ENCODE data around the gene MYO1B.
A peak's percentile ranks its signal among the peaks of the same experiment; 100 is the strongest.

MYO1B gene

DNA sequence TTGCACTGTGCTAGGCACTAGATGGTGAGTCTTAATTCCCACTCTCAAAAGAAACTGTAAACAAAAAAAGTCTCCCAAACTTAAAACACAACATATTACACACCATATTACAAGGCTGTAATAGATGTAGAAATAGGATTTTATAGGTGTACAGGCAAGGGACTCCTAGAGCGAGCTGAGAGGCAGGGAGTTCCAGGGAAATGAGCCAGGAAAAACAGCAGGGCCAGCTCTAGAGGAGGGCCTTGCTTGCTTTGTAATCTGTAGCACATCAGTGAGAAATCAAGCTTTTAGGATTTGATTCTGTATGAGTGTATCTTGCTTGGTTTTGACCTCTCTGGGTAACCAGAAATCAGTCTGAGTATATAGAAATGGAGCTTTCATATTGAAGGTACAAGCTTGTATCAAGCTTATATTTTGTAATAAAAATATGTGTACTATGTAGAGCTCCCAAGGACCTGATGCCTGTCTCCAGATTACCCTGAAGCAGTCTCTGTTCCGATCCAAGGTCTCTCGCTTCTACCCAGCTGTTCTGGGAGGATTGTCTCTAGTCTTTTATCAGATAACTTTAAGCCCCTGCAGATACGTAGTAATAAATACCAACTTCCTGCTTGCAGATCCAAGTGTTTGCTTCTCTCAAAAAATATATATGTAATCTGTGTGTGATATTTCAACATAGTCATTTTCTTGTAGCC, 73.0 kb downstream of the MYO1B start:
- DNase-seq (ENCODE audit: insufficient read length, low spot score) (no peak), FAIRE-seq (no peak)

DNA sequence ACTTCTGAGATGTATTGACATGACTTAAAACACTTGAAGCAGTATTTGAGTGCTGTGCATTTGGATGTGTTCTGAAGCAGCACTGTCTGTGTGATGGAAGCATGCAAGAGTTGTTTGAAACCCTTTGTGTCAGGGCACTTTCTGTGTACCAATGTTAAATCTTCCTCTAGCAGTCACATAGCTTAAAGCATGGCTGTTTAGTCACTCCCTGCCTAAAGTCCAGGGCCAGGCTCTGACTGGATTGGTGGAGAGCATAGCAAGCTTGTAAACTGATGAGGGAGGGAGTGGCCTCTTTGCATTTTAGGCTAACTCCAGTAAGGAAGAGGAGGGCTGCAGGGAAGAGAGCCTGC, 73.5 kb downstream of the MYO1B start:
- DNase-seq (ENCODE audit: insufficient read length, low spot score), result no peak
- no peak for FAIRE-seq

DNA sequence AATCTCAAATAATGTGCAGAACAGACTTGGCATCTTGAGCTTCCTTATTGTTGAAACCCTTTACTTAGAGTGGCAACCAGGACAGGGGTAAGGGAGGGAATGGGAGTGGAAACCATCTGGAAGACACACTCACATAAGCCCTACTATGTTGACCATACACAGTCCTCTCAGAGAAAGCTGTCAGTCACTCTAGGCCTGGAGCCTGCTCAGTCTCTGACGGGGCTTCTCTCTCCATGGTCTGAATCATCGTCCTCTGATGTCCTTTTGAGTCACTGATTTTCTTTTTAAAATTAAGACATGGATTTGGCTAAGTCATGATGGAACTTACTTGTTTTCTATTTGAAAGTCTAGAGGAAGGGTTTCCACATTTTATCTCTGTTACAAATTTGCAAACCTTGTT, 74.0 kb downstream of the MYO1B start:
- no peak for FAIRE-seq
- DNase-seq (ENCODE audit: insufficient read length, low spot score), result no peak

DNA sequence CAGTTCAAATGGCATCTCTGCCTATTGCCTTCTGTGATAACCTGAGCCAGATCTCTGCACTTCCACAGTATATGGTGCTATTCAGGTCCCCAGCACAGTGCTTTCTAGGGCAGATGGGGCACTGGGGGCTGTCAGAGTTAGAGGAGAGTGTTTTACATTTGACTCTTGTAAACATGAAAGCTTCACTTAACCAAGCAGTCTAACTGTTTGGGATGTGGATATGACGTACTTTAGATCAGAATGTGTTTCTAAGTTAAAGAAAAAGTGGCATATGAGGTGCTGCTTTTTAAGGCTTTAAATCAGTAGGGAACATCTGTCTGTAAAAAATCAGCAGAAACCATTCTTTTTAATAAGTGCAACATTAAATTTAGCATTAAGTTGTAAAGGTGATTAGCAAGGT, 75.7 kb downstream of the MYO1B start:
- no peak for DNase-seq (ENCODE audit: insufficient read length, low spot score)
- FAIRE-seq, result no peak

DNA sequence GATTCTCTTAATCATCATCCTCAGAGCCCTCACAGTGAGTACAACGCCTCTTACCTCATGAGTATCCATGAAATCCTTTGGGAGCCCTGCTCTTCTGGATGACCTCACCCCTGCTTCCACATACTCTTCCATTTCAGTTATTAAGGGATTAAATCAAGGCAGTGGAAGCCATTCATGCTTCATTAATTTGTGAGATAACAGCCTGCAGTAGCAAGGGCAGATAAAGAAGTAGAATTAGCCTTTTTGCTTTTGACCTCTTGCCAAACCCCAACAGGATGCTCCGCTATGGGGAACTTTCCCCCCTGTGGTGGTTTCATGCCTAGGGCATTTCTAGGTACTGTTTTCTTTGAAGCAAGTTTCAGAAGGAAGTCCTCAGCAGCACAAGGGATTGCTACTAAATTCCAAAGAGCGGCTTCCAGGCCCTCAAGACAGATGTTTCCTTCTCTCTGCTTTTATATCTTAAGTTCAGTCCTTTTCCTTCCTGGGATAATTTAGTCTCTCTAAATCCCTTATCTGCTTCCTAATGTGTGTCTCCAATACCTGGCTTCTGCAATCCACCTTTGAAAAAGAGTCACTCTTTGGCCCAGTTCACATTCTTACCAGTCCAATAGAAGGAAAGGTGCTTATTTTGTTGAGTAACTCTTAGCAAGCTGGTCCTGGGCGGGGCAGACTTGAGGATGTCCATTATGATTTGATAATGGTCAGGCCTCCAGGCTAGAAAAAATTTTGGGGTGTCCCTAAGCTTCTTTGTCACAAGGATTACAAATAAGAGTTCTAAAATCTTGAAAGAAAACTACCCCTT, 76.9 kb downstream of the MYO1B start:
- DNase-seq (ENCODE audit: insufficient read length, low spot score) (no peak), FAIRE-seq (peak; percentile 71)

DNA sequence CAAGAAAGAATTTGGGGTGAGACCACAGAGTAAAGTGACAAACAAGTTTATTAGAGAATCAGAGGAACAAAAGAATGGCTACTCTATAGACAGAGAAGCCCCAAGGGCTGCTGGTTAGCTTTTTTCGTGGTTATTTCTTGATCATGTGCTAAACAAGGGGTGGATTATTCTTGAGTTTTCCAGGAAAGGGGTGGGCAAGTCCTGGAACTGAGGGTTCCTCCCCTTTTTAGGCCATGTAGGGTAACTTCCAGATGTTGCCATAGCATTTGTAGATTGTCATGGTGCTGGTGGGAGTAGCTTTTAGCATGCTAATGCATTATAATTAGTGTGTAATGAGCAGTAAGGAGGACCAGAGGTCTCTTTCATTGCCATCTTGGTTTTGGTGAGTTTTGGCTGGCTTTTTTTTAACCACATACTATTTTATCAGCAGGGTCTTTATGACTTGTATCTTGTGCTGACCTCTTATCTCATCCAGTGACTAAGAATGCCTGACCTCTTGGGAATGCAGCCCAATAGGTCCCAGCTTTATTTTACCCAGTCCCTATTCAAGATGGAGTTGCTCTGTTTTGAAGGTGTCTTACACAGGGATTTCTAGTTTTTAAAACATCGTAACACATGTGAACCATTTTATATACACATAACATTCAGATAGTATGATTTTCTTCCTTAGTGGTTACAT, 77.8 kb downstream of the MYO1B start:
- peak; percentile 23 for FAIRE-seq
- DNase-seq (ENCODE audit: insufficient read length, low spot score), result no peak

DNA sequence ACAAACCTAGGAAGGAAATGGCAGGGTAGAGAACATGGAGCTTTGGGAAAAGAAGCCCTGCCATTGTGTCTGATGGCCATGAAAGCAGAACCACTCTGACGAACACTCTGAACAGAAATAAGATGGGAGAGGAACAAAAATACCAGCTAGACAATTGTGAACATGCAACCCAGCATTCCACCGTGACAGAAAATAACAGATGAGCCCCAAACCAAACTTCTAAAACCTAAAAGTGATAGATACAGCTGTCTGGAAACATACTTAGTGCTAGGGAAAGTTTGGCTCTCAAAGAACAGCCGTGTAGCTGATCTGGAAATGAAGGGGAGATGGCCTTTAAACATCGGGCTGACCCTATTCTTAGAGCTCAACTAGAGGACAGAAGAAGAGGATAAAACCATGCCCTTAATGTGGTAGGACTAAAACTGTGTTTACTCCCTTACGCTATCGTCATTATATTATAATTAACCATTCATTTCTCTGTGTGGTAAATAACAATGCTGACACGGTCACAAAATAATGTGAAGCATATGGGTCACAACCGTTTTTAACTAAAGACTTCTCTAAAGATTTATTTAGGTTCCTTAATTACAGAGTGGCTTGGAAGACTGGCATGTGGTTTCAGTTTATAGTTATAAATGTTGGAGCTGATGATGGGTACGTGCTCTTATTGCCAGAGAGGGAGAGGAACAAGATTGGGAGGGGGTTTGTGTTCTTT, 80.6 kb downstream of the MYO1B start:
- FAIRE-seq, result no peak

DNA sequence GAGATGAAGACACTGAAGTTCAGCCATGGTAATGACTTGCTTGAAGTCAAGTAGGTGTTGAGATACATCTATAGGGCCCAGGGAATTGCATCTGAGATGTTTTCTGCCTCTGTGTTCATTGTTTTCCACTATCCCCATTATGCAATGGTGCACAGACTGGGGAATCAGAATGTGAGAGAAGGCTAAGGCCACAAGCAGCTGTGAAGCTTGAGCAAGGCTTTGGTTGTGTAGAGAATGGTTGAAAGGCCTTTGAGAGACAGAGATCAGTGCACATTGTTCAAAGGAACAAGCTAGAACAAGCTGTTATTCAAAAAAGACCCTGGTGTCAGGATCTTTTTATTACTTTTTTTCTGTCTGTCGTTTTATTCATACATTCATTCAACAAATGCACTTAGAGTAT, 82.3 kb downstream of the MYO1B start:
- FAIRE-seq (no peak), DNase-seq (ENCODE audit: insufficient read length, low spot score) (no peak)

More for the DNA sequence above, 80.6 kb downstream of the MYO1B start:
- DNase-seq (ENCODE audit: insufficient read length, low spot score), result no peak

DNA sequence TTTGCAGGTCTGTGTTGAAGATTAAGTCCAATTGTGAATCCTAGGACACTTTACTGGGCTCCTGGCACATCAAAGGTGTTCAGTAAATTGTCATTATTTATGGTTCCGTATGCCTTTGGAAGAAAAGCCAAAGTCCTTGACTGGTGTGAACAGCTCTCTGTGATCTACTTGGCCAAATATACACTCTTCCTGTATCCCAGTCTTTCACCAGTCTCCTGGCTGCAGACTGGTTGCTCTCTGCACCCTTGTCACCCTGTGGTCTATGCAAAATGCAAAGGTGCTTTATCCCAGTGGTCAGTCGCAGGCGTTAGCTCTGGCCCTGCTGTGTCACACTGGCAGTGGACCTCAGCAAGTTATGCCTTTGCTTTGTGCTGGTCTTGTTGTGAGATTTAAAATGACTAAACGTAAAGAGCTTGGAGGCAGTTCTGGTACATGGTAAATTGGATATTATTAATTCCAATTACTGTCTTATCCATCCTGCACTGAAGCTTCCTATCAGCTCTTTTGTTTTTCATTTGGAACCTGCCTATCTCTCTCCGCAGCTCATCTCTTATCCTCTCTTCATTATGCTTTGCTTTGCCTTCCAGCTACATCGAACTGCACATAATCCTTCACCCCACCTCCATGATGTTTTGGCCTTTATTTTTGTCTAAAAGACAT, 83.1 kb downstream of the MYO1B start:
- DNase-seq (ENCODE audit: insufficient read length, low spot score) (no peak), FAIRE-seq (no peak)

DNA sequence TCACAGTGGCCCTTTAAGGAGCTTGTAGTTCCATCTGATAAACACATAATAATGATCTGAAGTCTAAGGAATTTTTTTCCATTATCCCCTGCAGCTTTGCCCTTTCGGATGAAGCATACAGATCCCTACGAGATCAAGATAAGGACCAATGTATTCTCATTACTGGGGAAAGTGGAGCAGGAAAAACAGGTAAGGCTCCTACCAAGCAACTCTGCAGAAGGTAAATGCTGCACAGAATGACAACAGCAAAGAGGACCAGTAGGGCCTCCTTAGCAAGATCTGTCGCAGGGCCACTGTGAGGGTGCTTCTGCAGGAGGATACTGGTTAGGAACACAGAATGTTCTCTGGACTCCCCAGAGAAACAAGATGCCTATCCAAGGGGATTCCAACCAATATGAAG, 84.6 kb downstream of the MYO1B start:
- DNase-seq (ENCODE audit: insufficient read length, low spot score), result no peak
- FAIRE-seq, result no peak

DNA sequence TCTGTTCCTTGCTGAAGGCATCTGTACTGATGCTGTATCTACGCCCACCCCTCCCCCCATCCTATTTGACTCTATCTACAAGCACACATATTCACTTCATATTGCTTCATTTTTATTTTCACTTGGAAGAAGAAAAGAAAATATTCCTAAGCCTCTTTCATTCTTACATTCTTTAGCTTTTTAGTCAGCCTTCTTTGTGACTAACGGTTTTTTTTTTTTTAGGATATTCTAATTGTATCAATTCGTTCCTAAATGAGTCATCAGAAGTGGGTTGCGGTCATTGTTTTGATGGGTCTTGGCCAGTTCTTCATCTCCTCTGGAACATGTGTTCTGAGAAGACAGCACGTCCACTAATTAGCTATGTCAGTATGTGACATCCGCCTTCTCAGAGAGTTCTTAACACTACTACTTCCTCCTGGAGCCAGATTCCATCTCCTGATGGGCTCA, 88.7 kb downstream of the MYO1B start:
- DNase-seq (ENCODE audit: insufficient read length, low spot score) (peak; percentile 54), FAIRE-seq (peak; percentile 72)

DNA sequence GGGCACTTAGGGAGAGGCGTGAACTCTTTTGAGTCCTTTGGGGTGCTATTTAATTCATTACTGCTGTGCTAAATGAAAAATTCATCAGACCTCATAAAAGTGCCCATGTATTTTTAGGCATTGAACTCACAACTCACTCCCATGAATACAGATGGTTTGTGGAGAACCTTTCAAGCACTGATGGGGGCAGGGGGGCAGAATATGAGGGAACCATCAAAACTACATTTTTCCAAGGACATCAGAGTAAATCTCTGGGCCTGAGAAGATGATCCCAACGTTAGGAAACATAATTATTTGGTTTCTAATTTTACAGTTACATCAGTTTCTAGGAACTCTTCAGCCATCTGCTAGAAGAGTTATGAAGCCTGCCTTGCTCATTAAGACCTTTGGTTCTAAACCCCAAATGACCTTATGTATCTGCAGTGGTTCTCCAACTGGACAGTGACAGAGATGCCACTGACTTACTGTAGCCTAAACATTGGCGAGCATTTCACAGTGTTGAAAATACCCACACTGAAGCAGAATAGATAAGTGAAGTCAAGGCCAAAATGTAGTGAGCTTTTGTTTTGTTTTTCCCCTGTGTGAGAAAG, 90.8 kb downstream of the MYO1B start:
- FAIRE-seq, result no peak

DNA sequence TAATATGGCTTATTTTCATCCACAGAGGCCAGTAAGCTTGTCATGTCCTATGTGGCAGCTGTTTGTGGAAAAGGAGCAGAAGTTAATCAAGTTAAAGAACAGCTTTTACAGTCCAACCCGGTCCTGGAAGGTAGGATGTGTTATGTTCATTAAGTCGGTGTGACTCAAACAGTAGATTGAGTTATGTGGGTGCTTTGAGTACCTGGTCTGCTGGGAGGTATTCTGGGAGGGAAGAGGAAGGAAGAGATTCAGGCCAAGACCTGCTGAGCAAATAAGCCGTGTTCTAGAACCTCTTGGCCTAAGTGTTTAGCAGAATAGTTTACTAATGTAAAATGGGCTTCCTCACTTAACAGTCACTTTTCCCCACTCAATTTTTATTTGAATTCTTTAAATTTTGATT, 96.2 kb downstream of the MYO1B start:
- FAIRE-seq (no peak), DNase-seq (ENCODE audit: insufficient read length, low spot score) (no peak)

More for the DNA sequence above, 90.8 kb downstream of the MYO1B start:
- DNase-seq (ENCODE audit: insufficient read length, low spot score), result no peak

DNA sequence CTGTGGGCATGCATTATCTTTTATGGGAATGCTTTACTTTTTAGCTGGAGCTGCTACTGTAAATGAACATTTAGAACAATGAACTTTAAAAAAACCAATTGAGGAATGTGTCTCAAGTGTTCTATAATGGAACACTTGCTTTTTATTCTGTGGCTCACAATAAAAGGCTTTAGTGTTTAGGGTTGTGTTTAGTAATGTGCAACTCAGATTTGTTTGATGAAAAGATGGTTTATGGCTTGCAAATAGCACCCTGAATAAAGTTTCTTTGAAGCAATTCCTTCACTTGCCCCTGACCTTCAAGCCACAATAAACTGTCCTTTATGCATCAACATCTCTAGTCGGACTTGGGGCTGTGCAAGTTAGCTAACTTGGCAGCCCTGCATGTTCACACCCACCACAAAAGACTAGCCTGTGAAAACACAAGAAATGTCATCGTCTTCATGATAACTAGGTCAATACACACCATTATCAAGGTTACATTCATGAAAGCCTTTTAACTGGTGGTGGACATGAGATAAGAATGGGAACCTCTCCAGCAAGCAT, 98.7 kb downstream of the MYO1B start:
- no peak for FAIRE-seq
- no peak for DNase-seq (ENCODE audit: insufficient read length, low spot score)

DNA sequence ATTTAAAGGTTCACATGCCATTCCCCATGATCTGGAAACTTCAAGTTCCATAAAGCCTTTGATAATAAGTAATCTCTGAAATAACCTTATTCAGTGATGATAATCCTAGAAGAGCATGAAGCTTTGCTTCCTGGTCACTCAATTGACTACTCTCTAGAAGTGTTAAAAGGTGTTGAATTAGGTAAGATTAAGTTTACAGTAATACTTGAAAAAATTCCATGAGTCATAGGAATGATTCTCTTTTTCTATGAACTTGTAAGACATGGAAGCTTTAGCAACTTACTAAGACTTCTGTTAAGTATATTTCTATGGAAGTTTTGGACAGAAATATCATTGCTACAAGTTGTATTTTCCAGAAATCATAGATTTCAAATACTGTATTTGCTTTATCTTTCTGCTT, 100.6 kb downstream of the MYO1B start:
- FAIRE-seq, result no peak
- no peak for DNase-seq (ENCODE audit: insufficient read length, low spot score)

DNA sequence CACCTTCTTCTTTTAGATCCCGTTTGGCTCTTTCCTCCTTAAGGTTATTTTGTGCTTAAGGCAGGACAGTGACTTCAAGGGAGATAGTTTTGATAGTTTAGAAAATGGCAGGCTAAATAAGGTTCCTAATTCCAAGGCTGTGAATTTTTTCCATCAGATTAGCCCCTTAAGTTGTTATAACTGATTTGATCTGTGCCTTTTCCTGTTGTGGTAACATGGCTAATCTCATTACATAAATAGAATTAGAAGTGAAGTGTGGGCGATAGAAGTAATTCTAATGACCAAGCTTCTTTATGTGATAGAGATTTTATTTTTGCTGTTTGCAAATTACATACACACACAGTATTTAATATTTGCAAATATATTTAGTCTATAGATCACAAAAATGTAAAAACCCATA, 102.0 kb downstream of the MYO1B start:
- FAIRE-seq (no peak), DNase-seq (ENCODE audit: insufficient read length, low spot score) (no peak)

DNA sequence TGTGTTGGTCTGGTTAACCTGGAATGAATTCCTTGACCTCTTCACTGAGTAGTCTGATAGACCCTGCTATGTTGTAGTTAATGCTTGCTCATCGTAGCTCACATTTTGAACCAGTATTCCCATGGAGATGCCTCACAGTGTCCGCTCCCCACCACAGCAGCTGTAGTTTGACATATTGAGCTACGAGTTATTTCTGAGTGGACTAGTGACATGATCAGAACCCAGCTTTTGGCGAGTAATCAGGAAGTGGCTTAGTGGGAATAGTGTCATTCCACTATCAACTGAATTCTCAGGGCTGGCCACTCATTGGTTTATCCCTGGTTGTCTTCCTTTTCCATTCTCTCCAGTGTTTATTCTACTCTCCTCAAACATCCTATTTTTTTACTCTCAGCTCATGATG, 102.7 kb downstream of the MYO1B start:
- FAIRE-seq, result no peak
- DNase-seq (ENCODE audit: insufficient read length, low spot score), result no peak

DNA sequence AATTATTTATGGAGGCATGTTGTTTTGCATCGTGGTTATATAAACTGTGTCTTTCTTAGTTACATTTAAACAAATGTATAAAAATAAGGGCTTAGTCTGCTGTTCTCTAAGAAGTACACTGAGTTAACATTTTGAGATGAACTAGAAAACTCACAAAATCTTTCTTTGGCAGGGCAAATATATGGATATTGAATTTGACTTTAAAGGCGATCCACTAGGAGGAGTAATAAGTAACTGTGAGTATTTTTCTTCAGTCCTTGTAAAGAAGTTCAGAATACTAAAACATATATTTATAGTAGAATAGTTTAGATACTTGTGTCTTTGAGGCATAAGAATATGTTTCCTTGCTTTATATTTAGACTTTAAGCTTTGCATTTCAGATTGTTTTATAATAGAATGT, 104.8 kb downstream of the MYO1B start:
- no peak for DNase-seq (ENCODE audit: insufficient read length, low spot score)
- FAIRE-seq, result no peak

DNA sequence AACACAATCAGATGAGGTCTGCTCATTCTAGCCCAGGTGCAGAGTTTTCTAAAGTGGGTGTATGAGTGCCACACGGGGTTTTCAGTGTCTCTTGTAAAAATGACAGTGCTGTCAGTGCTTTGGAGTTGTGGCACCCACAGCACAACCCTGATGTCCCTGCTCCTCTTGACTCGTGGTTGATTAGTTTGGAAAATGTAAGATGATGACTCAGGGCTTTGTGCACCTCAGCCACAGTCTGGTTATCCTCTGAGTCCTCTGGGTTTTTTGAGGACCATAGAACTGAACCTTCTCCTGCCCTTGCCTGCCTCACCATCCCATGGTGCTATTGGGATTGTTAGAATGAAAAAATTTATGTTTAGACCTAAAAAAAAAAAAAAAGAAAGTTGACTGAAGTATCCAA, 105.6 kb downstream of the MYO1B start:
- DNase-seq (ENCODE audit: insufficient read length, low spot score) (no peak), FAIRE-seq (no peak)

DNA sequence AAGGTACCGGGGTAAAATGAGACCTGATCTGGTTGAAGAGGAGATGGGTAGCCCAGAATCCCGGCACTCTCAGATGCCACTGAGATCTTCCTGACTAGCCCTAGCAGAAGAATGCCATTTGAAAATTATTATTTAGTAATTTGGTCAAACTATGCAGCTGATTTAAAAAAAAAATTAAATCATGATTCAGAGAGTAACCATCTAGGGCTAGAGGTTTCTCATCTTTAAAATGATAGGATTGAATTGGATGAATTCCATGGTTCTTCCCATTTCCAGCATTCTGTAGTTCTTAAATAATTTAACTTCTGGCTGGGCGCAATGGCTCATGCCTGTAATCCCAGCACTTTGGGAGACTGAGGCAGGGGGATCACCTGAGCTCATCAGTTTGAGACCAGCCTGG, 106.1 kb downstream of the MYO1B start:
- FAIRE-seq, result no peak
- DNase-seq (ENCODE audit: insufficient read length, low spot score), result no peak
